ENCODE measurements around the gene RBM5.

The RBM5 gene

DNA sequence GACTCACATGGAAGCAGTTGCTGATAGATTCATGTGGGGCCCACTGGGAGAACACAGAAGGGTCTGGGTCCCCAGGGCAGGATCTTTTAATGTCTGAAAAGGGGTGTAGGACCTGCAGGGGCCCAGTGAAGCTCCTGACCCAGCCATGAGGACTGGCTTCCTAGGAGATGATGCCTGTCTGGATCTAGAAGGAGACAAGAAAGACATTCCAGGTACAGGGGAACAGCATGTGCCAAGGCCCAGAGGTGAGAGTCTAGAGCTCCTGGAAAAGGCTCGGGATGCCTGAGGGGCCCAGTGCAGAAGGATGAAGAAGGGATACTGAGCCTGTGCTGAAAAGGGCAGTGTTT is 61.7 kb downstream of the RBM5 start (continued):
- TF ChIP-seq, protein P1, sequence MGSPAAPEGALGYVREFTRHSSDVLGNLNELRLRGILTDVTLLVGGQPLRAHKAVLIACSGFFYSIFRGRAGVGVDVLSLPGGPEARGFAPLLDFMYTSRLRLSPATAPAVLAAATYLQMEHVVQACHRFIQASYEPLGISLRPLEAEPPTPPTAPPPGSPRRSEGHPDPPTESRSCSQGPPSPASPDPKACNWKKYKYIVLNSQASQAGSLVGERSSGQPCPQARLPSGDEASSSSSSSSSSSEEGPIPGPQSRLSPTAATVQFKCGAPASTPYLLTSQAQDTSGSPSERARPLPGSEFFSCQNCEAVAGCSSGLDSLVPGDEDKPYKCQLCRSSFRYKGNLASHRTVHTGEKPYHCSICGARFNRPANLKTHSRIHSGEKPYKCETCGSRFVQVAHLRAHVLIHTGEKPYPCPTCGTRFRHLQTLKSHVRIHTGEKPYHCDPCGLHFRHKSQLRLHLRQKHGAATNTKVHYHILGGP (tag by site-specific recombination; IDR thresholded peaks at IDR 0.05), result no peak

DNA sequence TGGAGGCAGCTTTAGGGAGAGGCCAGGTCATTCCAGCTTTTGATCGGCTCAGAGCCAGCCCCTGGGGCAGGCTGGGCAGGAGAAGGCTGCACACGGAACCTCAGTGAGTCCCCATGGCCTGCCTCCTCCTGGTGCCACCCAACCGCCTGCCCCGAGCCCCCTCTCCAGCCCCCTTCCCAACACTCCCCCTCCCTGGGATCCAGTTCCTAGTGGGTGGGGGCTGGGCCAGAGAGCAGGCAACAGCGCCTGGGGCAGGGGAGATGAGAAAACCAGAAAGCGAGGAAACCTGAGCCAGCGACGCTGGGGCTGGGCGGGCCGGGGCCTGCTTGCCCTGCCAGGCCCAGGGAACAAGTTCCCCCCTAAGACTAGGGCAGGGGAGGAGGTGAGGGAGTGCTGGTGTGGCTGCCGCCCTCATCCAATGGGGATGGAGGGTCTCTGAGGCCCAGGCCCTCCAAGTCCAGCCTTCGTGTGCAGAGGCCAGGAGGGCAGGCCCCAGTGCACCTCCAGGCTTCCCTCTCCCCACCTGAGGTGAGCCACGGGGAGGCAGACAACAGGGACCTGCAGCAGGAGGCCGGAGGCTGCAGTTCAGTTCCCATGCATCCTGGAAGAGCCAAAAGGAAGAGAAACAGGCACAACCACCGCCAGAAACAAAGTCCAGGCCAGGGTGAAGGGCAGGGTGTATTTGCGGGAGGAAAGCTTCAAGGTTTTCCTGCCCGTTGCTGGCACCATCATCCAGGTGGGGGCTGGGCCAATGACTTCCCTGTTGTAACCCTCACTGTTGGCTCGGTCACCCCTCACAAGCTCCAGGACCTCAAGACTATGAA is 62.4 kb downstream of the RBM5 start:
- Histone ChIP-seq H3K4me1 (ENCODE audit: control insufficient read depth, insufficient read depth, low read length) (no peaks in the 10 kb centered on the region), H3K4me3 (ENCODE audit: low read depth, low read length) (no peak overlapping the region), H3K9me3 (ENCODE audit: control insufficient read depth, insufficient read depth, low read depth, low read length) (no peaks in the 10 kb centered on the region), H3K27ac (ENCODE audit: extremely low read depth, low read depth, low read length) (no peak overlapping the region), H3K36me3 (ENCODE audit: control insufficient read depth in 2 of 2, insufficient read depth in 1 of 2, low read length in 2 of 2) (no peaks in the 10 kb centered on the region)
- CTCF ChIA-PET, result no interaction called here
- TF ChIP-seq ZIC2 (tag by site-specific recombination; IDR thresholded peaks at IDR 0.05) (0 out of 2 replicates have a peak, but pooled peaks have one; percentile 36), ZNF16 (tag by site-specific recombination; IDR thresholded peaks at IDR 0.05; ENCODE audit: low read depth) (no peak)
- POLR2A ChIA-PET, result no interaction called here

DNA sequence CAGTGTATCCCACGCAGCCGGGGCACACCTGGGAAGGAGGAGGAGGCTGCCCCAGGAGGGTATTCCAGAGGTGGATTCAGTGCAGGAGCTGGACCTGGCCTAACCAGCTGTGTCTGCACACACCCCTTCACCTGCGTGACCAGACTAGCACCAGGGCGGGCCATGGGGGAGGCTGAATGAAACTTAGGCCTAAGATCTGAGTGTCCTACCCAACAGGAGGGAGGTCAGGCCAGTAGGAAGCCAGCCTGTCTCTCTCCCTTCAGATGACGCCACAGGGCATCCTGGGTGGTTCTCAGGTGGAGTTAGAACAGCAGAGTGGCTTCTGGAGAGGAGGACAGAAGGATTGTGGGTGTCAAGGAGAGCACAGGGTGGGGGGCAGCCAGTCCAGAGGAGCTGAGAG is 63.0 kb downstream of the RBM5 start:
- no peaks in the 10 kb centered on the region for H3K9me3 ChIP-seq (ENCODE audit: control insufficient read depth, insufficient read depth, low read depth, low read length)
- no peaks in the 10 kb centered on the region for H3K36me3 ChIP-seq (ENCODE audit: control insufficient read depth in 2 of 2, insufficient read depth in 1 of 2, low read length in 2 of 2)
- no peak overlapping the region for H3K4me3 ChIP-seq (ENCODE audit: low read depth, low read length)
- POLR2A ChIA-PET, result no interaction called here
- TF ChIP-seq ZNF184 (tag by site-specific recombination; IDR thresholded peaks at IDR 0.05) (no peak), ZIC2 (tag by site-specific recombination; IDR thresholded peaks at IDR 0.05) (peak; percentile 40), ZNF48 (tag by site-specific recombination; IDR thresholded peaks at IDR 0.05) (no peak)
- 0 out of 2 replicates have a peak, but pooled peaks cover 3% of the 10 kb centered on the region for H3K4me1 ChIP-seq (ENCODE audit: control insufficient read depth, insufficient read depth, low read length)
- CTCF ChIA-PET, result interaction anchor here (0.6 kb wide), 1 partner anchor 27 kb away, joined by 3 read pairs; no protein-coding TSS in a partner anchor
- H3K27ac ChIP-seq (ENCODE audit: extremely low read depth, low read depth, low read length), result no peak overlapping the region

DNA sequence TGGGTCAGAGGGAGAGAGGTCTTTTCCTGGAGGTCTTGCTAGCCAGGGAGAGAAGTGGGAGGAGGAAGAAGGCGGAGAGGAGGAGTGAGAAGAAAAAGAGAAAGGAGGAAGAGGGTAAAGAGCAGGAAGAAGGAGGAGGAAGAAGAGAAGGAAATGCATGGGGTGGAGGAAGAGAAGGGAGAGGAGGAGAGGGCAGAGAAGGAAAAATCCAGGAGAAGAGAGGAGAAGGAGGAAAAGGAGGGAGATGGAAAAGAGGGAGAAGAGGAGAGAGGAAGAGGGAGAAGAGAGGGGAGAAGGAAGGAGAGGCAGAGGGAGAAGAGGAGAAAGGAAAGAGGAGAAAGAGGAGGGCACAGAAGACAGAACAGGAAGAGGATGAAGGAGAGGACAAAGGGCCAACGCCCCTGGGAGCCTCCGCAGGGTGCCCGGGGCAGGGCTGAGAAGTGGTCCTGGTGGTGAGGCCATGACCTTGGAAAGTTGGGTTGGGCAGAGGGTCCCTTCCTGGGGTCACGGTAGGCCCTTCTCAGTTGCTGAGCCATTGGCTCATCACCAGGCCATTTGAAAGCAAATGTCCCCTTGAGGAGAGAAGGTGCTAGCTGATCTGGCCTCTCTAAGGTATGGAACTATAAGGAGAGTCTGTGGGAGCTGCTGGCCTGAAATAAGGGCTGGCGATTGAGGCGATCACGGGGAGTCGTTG is 65.2 kb downstream of the RBM5 start:
- POLR2A ChIA-PET, result no interaction called here
- CTCF ChIA-PET, result interaction anchor here (0.7 kb wide), 1 partner anchor 38 kb away, joined by 4 read pairs; no protein-coding TSS in a partner anchor
- TF ChIP-seq ZBTB8A (tag by site-specific recombination; IDR thresholded peaks at IDR 0.05) (0 out of 2 replicates have a peak, but pooled peaks have one; percentile 25), ZNF521 (tag by site-specific recombination; IDR thresholded peaks at IDR 0.05) (0 out of 2 replicates have a peak, but pooled peaks have one; percentile 71), ZNF324 (tag by site-specific recombination; IDR thresholded peaks at IDR 0.05) (no peak), TRIM28 (IDR thresholded peaks at IDR 0.05; ENCODE audit: borderline replicate concordance, low read length) (no peak), ZNF114 (tag by site-specific recombination; IDR thresholded peaks at IDR 0.05) (0 out of 2 replicates have a peak, but pooled peaks have one; percentile 15), ZIC2 (tag by site-specific recombination; IDR thresholded peaks at IDR 0.05) (no peak), MYNN (tag by site-specific recombination; IDR thresholded peaks at IDR 0.05; ENCODE audit: borderline replicate concordance) (no peak), EGR2 (tag by site-specific recombination; IDR thresholded peaks at IDR 0.05; ENCODE audit: low read depth) (peak; percentile 57; the same call in 1 of the 2 replicates), OVOL3 (tag by site-specific recombination; IDR thresholded peaks at IDR 0.05) (no peak), ZFHX2 (tag by site-specific recombination; conservative IDR thresholded peaks at IDR 0.05) (peak; percentile 41; the same call in 1 of the 2 replicates), KLF1 (tag by site-specific recombination; IDR thresholded peaks at IDR 0.05) (no peak), ZNF391 (tag by site-specific recombination; IDR thresholded peaks at IDR 0.05; ENCODE audit: borderline replicate concordance, low read depth) (no peak)
- TF ChIP-seq, protein P2, sequence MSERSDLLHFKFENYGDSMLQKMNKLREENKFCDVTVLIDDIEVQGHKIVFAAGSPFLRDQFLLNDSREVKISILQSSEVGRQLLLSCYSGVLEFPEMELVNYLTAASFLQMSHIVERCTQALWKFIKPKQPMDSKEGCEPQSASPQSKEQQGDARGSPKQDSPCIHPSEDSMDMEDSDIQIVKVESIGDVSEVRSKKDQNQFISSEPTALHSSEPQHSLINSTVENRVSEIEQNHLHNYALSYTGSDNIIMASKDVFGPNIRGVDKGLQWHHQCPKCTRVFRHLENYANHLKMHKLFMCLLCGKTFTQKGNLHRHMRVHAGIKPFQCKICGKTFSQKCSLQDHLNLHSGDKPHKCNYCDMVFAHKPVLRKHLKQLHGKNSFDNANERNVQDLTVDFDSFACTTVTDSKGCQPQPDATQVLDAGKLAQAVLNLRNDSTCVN (tag by site-specific recombination; optimal IDR thresholded peaks at IDR 0.05), result no peak
- TF ChIP-seq, protein P3, sequence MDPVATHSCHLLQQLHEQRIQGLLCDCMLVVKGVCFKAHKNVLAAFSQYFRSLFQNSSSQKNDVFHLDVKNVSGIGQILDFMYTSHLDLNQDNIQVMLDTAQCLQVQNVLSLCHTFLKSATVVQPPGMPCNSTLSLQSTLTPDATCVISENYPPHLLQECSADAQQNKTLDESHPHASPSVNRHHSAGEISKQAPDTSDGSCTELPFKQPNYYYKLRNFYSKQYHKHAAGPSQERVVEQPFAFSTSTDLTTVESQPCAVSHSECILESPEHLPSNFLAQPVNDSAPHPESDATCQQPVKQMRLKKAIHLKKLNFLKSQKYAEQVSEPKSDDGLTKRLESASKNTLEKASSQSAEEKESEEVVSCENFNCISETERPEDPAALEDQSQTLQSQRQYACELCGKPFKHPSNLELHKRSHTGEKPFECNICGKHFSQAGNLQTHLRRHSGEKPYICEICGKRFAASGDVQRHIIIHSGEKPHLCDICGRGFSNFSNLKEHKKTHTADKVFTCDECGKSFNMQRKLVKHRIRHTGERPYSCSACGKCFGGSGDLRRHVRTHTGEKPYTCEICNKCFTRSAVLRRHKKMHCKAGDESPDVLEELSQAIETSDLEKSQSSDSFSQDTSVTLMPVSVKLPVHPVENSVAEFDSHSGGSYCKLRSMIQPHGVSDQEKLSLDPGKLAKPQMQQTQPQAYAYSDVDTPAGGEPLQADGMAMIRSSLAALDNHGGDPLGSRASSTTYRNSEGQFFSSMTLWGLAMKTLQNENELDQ (tag by site-specific recombination; IDR thresholded peaks at IDR 0.05; ENCODE audit: low read depth), result no peak
- TF ChIP-seq, protein P4, sequence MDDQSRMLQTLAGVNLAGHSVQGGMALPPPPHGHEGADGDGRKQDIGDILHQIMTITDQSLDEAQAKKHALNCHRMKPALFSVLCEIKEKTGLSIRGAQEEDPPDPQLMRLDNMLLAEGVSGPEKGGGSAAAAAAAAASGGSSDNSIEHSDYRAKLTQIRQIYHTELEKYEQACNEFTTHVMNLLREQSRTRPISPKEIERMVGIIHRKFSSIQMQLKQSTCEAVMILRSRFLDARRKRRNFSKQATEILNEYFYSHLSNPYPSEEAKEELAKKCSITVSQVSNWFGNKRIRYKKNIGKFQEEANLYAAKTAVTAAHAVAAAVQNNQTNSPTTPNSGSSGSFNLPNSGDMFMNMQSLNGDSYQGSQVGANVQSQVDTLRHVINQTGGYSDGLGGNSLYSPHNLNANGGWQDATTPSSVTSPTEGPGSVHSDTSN (CRISPR knock-in tag; IDR thresholded peaks at IDR 0.05), result no peak
- TF ChIP-seq, protein P5, sequence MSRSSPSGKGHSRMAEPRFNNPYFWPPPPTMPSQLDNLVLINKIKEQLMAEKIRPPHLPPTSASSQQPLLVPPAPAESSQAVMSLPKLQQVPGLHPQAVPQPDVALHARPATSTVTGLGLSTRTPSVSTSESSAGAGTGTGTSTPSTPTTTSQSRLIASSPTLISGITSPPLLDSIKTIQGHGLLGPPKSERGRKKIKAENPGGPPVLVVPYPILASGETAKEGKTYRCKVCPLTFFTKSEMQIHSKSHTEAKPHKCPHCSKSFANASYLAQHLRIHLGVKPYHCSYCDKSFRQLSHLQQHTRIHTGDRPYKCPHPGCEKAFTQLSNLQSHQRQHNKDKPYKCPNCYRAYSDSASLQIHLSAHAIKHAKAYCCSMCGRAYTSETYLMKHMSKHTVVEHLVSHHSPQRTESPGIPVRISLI (tag by site-specific recombination; IDR thresholded peaks at IDR 0.05), result no peak

More for the DNA sequence above, 65.2 kb downstream of the RBM5 start:
- Histone ChIP-seq H3K36me3 (ENCODE audit: control insufficient read depth in 2 of 2, insufficient read depth in 1 of 2, low read length in 2 of 2) (no peaks in the 10 kb centered on the region), H3K9me3 (ENCODE audit: control insufficient read depth, insufficient read depth, low read depth, low read length) (no peaks in the 10 kb centered on the region), H3K4me1 (ENCODE audit: control insufficient read depth, insufficient read depth, low read length) (0 out of 2 replicates have a peak, but pooled peaks cover 3% of the 10 kb centered on the region), H3K4me3 (ENCODE audit: low read depth, low read length) (no peak overlapping the region), H3K27ac (ENCODE audit: extremely low read depth, low read depth, low read length) (no peak overlapping the region)

Measured in HEK293 (cell line).